ENCODE results near the gene GDF2. TPM values are rescaled to one million over a fixed set of nuclear protein-coding genes. Genes with fewer than 3 reads are reported as not detected.

The GDF2 gene
- total RNA-seq, 1 donor from 2014 or later: not detected

- Mint-ChIP-seq H3K9me3 (no peaks in the 10 kb centered on the region), H3K27me3 (peaks cover 26% of the 10 kb centered on the region)
- no peak for TF ChIP-seq CTCF (conservative IDR thresholded peaks at IDR 0.05)
These were observed 39.1 kb upstream of the GDF2 start for GRCh38 chr10:47283101-47283630.

GRCh38 chr10:47283848-47284247 is 38.4 kb upstream of the GDF2 start:
- peaks cover 31% of the 10 kb centered on the region for H3K27me3 Mint-ChIP-seq
- no peaks in the 10 kb centered on the region for H3K9me3 Mint-ChIP-seq
- no peak overlapping the region for H3K4me3 Mint-ChIP-seq
- H3K27ac Mint-ChIP-seq: no peak overlapping the region
- H3K4me1 Mint-ChIP-seq (ENCODE audit: unreplicated experiment): no peaks in the 10 kb centered on the region
- TF ChIP-seq CTCF (conservative IDR thresholded peaks at IDR 0.05): no peak
- no peak for DNase-seq (ENCODE audit: extremely low spot score, unreplicated experiment)
- no peaks in the 10 kb centered on the region for H3K36me3 Mint-ChIP-seq

More at GRCh38 chr10:47283101-47283630, 39.1 kb upstream of the GDF2 start:
- H3K4me1 Mint-ChIP-seq (ENCODE audit: unreplicated experiment): no peaks in the 10 kb centered on the region
- DNase-seq (ENCODE audit: extremely low spot score, unreplicated experiment): no peak
- no peaks in the 10 kb centered on the region for H3K36me3 Mint-ChIP-seq
- no peak overlapping the region for H3K27ac Mint-ChIP-seq
- H3K4me3 Mint-ChIP-seq: no peak overlapping the region

GRCh38 chr10:47285381-47286115 is 36.7 kb upstream of the GDF2 start:
- no peak for TF ChIP-seq CTCF (conservative IDR thresholded peaks at IDR 0.05)
- peak; percentile 45 for DNase-seq (ENCODE audit: extremely low spot score, unreplicated experiment)
- Mint-ChIP-seq H3K9me3 (no peaks in the 10 kb centered on the region), H3K4me3 (no peak overlapping the region), H3K36me3 (no peaks in the 10 kb centered on the region), H3K27me3 (peaks cover 41% of the 10 kb centered on the region), H3K27ac (no peak overlapping the region), H3K4me1 (ENCODE audit: unreplicated experiment) (no peaks in the 10 kb centered on the region)

GRCh38 chr10:47286116-47286505 is 36.1 kb upstream of the GDF2 start:
- Mint-ChIP-seq H3K4me3 (no peak overlapping the region), H3K36me3 (no peaks in the 10 kb centered on the region), H3K4me1 (ENCODE audit: unreplicated experiment) (no peaks in the 10 kb centered on the region), H3K9me3 (no peaks in the 10 kb centered on the region), H3K27ac (no peak overlapping the region), H3K27me3 (peaks cover 44% of the 10 kb centered on the region)
- no peak for TF ChIP-seq CTCF (conservative IDR thresholded peaks at IDR 0.05)
- DNase-seq (ENCODE audit: extremely low spot score, unreplicated experiment): no peak

- DNase-seq (ENCODE audit: extremely low spot score, unreplicated experiment): peak; percentile 42
- Mint-ChIP-seq H3K27me3 (peaks cover 41% of the 10 kb centered on the region), H3K9me3 (no peaks in the 10 kb centered on the region), H3K4me3 (no peak overlapping the region), H3K4me1 (ENCODE audit: unreplicated experiment) (no peaks in the 10 kb centered on the region), H3K36me3 (no peaks in the 10 kb centered on the region), H3K27ac (no peak overlapping the region)
- TF ChIP-seq CTCF (conservative IDR thresholded peaks at IDR 0.05): no peak
These were observed 35.5 kb upstream of the GDF2 start for GRCh38 chr10:47286591-47287315.

Data from type B pancreatic cell (in vitro differentiated cells).